ENCODE data around the gene UBE4A.
A peak's percentile ranks its signal among the peaks of the same experiment; 100 is the strongest.

Gene UBE4A

GRCh38 chr11:118341815-118342489, 17.4 kb upstream of the UBE4A start:
- DNase-seq: no peak

GRCh38 chr11:118342503-118343161, 16.8 kb upstream of the UBE4A start, which contains the start of gene CD3D:
CD3D (minus strand) TSS chr11:118342705; CDS start chr11:118342607, 98 bp downstream.
- DNase-seq: no peak

DNA sequence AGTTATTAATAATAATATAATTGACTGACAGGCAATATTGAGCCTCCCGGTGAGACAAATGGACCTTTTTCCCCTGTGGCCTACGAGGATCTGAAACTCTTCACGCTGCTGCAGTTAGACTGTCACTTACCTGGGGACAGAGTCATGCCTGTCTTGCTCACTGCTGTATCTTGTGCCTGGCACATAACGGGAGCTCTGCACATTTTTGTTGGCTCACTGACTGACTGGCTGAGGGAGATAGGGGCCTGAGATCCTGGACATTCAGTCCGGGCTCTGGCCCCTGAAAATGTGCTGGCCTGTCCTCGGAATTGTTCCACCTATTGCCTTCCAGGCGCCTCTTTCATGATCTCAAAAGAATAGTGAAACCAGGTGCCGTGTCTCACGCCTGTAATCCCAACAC, 16.2 kb upstream of the UBE4A start:
- no peak for DNase-seq

GRCh38 chr11:118343981-118344515, 15.4 kb upstream of the UBE4A start, which contains the start of gene CD3G:
CD3G (plus strand) TSS chr11:118344344; CDS start chr11:118344424, 80 bp downstream.
- DNase-seq: no peak

DNA sequence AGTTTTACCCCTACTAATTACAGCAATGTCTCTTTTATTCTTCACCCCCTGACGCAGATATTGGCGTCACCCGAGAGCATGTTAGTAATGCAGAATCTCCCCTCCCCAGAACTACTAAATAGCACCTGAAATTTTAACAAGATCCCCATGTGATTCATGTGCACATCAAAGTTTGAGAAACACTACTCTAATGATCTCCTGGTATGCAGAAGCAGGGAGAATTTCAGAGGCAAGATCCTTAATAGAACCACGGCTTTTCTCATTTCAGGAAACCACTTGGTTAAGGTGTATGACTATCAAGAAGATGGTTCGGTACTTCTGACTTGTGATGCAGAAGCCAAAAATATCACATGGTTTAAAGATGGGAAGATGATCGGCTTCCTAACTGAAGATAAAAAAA, 9.9 kb upstream of the UBE4A start:
- DNase-seq: no peak

GRCh38 chr11:118353084-118353710, 6.2 kb upstream of the UBE4A start:
- DNase-seq: no peak

- no peak for DNase-seq
Measured at GRCh38 chr11:118358071-118358470, 1.3 kb upstream of the UBE4A start.

GRCh38 chr11:118364956-118365615, 5.7 kb downstream of the UBE4A start:
- no peak for DNase-seq

DNA sequence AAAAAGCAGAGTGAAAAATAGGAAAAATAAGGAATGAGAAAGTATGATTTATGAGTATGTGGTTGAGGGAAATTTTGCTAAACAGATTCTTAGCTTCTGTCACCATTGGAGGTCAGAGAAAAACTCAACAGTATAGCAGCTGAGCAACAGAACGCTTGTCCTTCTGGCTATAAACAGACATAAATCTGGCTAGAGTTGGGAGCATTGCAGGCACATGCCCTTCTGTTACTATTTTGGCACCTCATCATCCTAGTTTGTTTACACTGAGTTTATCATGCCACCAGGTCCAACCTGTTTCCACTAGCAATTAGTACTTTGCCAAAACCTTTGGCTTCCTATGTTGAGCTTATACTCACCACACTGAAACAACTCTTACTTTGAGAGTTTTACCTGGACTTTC, 6.9 kb downstream of the UBE4A start:
- DNase-seq: no peak

GRCh38 chr11:118370774-118371173, 11.4 kb downstream of the UBE4A start:
- no peak for DNase-seq

GRCh38 chr11:118373263-118373662, 13.9 kb downstream of the UBE4A start:
- DNase-seq: no peak

GRCh38 chr11:118373871-118374270, 14.5 kb downstream of the UBE4A start:
- no peak for DNase-seq

DNA sequence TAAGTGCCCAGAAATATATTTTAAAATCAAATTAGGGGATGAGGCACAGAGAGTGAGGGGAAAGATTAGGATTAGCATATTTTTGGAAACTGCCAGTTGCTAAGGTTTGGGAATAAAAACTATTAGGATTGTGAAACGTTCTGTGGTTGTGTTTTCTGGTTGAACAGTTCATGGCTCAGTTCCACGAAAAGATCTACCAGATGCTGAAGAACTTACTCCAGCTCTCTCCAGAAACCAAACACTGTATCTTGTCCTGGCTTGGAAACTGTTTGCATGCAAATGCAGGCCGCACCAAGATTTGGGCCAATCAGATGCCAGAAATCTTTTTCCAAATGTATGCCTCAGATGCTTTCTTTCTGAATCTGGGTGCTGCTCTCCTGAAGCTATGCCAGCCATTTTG, 15.3 kb downstream of the UBE4A start:
- no peak for DNase-seq

DNA sequence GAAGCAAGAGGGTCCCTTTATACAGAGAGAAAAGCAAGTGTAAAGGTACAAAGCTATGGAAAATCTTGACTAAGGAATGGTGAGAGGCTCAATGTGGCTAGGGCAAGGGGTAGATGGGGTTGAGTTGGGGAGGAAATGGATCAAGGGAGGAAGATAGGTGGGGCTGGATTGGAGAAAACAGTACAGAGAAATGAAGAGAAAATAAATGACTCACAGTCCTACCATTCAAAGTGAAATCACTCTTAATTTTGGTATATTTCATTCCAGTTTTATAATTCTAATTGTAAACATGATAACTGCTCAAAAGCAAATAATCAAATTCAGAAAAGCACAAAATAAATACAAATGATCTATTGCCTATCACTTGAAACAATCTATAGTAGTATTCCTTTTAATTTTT, 16.6 kb downstream of the UBE4A start:
- DNase-seq: no peak

GRCh38 chr11:118379497-118379896, 20.1 kb downstream of the UBE4A start:
- no peak for DNase-seq

GRCh38 chr11:118380571-118380970, 21.2 kb downstream of the UBE4A start:
- no peak for DNase-seq

DNA sequence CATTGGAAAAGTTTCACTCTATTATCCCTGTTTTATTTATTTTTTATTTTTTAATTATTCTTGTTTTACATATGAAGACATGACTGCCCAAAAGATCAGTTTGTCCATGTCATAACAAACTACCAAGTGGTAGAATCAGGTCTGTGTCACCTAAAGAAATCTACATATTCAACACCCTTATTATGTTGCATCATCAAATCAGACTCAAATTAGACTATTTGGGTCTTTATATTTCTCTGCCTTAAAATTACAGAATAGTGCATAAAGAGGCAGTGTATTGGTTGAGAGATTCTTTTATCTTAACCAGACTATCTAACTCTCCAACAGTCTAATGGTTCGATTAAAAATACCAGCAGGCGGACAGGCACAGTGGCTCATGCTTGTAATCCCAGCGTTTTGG, 23.6 kb downstream of the UBE4A start:
- DNase-seq: no peak

DNA sequence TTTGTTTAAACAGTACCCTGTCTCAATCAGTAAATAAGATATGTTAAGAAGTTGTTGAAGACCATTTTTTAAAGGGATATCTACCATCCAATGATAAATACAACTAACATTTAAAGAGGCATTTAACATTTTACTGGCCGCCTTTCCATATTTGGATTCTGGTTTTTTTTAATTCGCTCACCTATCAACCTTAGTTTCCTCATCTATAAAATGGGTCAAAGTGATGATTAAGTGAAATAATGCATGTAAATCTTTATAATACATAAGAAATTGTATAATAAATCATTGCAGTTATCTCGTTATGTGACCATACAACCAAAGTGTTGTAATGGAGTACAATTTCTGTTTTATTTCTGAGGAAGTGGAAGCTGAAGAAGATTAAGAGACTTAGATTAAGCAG, 24.3 kb downstream of the UBE4A start:
- DNase-seq: no peak

- no peak for DNase-seq
Measured at GRCh38 chr11:118396097-118396501, 36.7 kb downstream of the UBE4A start.

- DNase-seq: no peak
Measured at GRCh38 chr11:118397448-118397847, 38.0 kb downstream of the UBE4A start.

DNA sequence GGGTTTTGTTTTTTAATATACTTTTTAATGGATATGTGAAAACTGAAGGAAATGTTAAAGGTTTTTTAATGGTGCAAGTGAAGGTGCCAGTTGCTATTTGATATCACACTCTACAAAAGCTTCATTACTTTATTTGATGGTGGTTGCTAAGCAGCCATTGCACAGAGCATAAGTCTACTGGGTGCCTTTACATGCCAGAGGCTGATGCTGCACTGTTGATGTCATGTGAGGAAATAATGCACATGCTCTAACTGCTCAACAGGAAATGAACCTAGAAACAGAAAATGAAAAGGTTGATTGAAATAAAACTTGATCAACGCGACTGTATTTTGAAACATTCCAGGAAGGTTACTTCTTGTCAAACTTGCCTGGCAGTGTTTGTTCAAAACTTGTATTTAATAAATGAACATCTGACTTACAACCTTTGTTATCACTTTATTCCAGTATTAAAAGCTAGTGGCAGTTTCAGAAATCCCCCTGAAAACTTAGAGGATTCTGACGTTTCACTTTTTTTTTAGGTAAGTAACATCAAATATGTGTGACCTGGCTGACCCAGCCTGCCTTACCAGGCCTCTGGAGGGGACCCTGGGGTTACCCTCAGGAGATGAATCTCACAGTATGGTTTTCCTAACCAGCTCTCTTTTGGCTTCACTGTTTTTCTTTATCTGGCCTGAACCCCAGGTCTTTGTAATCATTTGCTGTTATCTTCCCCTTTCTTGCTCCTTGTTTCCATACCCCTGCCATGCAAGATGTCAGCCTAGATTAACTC, 39.6 kb downstream of the UBE4A start:
- DNase-seq: no peak

- DNase-seq: peak; percentile 73
Measured at GRCh38 chr11:118401151-118401879, 41.9 kb downstream of the UBE4A start, which contains the start of gene ATP5MG. ATP5MG (plus strand) TSS chr11:118401606; CDS start chr11:118401666, 60 bp downstream.
